GM21526 (cell line): Measurements from ENCODE around the gene PLXNA4.

ENCODE experiments used
- ATAC-seq: cut with Tn5 transposase; IDR thresholded peaks from one replicate; pipeline ENCODE4 v1.9.1; 2021; ENCODE audit warnings: moderate library complexity; ENCODE audit not compliant: unreplicated experiment, low FRiP score

Gene PLXNA4

DNA sequence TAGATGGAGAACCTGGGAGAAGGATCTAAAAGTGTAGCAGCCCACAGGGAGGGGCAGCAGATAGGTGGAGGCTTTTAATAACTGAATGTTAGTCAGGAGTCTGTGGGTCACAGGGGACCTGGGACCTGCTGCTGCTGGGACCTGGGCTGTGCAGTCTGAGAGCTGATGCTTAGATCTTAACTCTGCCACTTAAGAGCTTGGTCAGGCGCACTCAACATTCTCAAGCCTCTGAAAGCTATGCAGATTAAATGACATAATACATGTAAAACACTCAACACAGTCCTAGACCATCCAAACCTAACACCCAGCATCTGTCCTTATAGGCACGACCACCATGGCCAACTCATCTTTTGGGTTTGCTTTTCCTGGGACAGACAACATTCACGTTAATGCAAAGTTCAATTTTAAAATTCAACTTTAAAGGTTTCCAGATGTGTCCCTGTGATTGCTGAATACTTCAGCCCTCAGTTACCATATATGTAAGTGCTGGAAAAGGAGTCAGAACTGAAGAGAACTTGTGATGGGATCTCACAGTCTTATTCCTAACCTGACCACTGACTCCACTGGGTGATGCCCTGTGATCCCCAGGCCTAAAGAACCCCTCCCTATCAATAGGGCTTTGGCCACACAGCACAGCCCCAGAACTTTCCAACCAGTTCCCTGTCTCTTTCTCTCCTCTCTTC lies 321.0 kb downstream of the PLXNA4 start:
- no peak for ATAC-seq

DNA sequence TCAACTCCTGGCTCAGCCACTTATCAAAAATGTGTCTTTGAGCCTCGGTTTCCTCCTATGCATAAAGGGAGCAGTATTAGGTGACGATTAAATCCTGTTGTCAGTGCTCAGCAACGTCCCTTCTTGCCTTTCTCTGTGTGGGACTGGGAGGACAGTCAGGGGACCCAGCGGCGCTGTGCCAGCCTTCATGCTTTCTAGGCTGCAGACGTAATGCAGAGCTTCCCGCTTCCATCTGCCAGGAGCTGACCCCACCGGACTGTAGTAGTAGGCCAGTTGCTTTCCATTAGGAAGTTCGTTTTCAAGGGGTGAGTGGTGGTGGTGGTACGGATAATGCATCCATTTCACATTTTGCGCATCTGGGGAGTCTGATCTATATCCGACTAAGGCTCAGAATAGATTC lies 321.8 kb downstream of the PLXNA4 start:
- ATAC-seq, result no peak

DNA sequence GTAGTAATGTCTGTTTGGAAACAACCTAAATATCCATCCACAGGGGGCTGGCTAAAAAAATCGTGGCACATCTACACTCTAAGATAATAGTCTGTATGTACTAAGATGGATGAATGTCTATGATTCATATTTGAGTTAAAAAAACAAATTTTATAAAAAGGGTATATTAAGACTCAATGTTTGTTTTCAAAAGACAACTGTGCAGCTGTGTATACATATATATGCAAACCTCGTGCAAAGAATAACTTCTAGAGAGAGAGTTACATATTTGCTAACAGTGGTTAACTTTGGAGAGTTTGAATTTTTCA lies 323.5 kb downstream of the PLXNA4 start:
- no peak for ATAC-seq

DNA sequence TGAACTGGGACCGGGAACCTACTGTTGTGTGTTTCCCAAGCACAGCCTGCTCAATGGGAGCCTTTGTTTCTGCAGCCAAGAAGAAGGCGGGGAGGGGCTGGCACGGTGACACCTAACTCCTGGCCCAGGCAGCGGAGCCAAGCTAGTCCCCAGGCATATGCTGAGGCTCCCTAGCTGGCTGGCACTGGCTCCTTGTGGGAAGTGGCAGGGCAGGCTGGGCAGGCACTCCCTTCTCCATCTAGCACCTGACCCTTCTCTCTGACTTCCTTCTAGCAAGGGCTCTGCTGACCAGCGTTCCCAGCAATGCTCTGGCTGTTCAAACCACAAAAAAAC lies 325.0 kb downstream of the PLXNA4 start:
- ATAC-seq, result no peak

DNA sequence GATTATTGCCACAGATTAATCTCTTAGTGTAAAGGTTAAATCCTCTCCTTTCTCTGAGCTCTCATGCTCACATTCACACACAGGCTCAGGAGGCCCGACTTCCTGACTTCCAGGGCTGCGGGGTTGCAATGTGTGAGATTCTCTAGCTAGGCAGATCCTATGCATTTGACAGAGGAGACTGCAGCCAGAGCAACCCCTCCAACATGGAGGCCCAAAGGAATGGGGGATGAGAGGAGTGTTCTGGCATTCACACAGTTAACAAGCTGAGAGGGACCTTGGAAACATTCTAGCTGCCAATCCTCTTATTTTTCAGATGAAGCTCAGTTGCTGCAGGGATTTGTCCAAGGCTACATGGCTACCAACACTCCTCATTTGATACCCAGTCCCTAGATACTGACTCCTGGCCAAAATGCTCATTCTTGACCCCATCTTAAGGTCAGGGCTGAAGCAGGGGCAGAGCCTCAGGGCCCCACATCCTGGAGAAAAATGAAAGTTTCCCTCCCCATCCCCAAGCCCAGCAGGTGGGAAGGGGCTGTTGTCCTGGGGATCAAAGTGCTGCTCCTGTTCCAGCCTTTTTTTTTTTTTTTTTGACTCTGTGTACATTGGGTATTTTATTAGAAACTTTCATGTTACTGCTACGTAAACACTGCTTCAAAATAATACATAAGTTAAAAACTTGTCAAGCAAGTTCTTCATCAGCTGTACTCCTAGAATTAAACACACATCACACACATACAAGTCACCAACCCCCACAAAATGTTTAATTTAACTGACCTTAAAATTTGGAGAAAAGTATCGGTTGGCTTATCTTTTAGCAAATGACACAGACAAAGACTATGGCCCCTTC lies 325.6 kb downstream of the PLXNA4 start:
- no peak for ATAC-seq

DNA sequence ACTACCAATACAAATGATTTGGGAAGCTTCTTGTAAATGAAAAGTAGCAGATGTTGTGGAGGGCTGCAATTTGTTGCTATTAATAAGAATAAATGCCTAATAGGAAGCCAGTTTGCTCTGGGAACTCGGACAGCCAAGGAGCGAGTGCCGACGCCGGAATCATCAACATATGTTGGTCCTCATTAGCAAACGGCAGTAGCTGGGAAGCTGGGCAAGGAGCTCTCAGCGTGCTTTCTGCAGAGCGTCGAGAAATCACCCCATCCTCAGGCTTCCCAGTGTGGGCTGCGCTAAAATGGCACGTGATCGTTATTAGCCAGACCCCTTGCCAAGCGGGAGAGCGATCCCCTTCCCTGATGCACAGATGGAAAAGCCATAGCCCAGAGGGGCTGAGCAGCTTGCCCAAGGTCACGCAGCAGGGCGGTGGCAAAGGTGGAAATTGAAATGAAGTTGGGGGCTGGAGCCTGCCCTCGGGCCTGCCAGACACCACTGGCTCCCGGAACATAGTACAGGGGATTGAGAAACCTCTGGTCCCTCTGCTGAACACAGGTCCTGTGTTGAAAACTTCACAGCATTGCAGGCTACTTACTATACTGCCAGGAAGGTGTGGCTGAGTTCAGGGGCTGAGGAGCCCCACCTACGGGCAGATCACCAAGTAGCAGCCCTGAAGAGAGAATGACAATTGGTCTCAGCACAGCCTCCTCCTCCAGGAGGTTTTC lies 326.9 kb downstream of the PLXNA4 start:
- no peak for ATAC-seq

DNA sequence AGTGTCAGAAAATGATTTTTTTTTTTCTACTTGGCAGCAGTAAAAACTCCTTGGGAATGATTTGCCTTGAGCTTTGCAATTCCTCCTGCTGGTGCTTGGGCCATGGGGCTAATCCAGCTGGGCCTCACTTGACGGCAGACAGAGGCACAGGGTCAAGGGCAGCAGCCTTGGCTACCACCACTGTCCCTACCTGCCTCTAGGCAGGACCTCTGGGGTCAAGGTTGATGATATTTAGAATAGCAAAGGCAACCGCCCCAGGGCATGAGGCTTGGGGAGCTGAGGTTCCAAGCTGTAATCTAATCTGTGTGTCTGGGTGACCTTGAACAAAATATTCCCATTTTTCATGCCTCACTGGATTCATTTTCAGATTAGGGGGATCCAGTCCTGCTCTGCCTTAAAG lies 327.4 kb downstream of the PLXNA4 start:
- ATAC-seq, result no peak

DNA sequence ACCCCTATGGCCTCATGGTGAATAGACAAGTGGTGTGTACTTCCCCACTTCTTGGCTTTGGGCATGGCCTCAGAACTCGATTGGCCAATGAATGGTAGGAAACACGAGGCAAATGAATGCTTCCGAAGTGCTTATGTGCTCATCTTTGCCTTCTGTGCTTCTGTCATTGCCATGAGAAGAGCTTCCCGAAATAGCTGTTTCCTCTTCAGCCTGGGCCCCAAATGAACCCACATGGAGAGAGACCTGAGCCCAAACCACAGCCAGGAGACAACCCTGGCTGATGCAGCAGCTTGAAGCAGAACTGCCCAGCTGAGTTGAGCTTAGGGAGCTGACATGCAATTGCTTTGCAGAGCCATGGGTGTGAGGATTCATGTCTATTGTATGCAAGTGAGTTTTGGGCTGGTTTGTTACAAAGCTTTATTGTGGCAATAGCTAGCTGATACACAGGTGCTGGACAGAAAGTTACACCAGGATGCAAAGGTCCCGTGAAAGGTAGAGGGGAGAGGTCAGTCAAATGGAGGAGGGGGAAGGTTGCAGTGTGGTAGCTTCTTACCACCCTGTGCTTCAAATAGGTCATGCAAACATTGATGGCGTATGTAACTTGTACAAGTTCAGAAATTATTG lies 328.2 kb downstream of the PLXNA4 start:
- ATAC-seq, result no peak

DNA sequence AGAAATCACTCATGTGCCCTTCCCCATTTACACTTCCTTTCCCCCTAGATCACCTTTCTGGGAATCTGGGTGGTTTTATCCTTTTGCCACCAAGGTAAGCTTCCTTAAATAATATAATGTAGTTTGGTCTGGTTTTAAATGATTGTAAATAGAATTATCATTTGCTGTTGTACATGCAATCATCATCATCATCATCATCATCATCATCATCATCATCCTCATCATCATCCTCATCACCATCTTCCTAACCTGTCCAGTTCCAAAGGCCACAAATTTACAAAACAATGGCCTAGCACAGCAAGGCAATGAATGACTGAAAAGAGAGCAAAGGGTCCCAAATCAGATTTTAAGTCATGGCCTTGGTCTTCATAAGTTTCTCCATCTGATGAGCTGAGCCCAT lies 329.7 kb downstream of the PLXNA4 start:
- ATAC-seq, result no peak

DNA sequence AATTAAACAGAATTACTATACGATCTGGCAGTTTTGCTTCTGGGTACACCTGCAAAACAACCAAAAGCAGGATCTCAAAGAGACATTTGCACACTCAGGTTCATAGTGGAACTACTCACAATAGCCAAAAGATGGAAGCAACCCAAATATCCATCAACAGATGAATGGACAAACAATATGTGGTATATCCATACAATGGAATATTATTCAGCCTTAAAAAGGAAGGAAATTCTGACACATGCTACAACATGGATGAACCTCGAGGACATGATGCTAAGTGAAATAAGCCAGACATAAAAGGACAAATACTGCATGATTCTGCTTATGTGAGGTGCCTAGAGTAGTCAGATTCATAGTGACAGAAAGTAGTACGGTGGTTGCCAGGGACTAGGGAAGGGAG lies 330.7 kb downstream of the PLXNA4 start:
- ATAC-seq, result no peak

DNA sequence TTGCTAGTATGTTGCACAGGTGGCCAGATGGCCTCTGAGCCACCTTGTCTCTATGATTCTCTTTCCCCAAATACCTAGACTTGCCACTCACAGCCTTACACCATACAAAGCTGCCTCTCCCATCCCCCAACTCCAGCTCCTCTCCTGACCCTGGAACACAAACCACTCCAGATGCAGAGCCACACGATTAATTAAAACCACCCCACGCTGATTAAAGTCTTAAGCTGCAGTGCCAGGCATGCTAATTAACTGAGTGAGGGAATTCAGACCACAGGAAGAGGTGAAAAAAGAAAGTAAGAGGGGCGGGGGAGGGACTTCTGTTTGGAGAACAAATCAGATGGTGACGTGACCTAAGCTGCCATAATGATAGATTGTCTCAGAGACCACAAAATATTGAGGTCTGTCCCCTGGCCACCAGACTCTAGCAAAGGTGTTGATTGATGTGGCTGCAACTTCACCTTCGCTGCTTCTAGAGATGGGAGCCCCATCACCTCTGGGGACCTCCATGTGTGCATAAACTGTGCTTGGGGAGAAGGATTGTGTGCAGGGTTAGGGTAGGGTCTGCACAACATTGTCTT lies 331.3 kb downstream of the PLXNA4 start:
- no peak for ATAC-seq

DNA sequence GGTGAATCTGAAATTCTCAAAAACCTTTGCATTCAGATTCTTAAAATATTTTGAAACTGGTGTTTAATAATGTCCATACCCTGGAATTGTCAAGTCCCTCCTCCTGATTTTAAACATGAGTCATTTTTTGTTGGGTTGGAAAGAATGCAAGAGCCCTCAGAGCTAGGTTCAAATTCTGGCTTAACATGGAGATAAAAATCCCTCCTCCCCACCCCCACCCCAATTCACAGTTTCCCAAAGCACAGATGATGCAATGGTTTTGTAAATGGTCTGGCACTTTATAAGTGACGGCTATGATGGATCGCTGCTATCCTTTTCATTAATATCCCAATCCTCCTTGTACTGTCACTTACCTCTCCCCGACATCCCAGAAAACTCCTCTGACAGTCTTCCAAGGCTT lies 332.8 kb downstream of the PLXNA4 start:
- no peak for ATAC-seq

DNA sequence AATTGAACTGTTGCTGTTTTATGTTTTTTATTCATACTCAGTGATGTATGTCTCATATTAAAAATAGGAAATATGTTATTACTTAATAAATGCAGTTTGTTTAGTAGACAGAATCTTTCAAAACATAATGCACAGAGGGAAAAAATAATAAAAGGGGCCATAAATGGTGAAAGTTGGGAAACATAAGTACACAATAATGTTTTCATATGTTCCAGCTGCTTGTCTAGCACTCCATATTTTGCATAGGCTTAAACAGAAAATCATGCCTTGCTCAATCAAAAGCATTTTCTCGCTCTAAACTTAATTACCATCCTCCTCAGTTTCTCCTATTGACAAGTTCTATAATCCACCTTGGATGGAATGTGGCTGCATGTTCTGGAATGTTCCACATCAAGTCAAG lies 333.2 kb downstream of the PLXNA4 start:
- no peak for ATAC-seq

DNA sequence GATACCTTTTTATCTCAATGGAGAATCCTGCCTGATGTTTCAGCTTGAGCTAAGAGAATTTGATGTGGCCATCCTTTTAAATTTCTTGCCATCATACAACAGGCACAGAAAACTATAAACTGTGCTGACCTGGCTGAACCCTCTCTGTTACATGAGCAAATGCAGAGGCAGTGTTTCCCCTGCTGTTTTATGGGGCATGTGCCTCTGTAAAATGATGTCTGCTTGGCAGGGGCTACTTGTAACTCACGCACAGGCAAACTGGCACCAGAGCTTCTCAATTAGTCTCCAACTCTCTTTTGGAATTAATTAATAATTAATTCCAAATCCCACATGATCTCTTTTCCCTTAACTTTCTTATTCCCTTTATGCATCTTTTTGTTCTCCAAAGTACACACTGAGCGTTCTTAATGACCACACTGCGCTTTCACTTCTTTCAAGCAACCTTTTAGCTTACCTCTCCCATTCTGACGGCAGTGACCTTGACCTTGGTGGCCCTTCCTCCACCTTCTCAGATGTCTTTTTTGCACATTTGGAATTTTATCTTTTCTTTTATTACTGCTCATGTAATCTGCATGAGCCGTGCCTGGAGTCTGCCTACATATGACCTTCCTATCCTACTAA lies 334.0 kb downstream of the PLXNA4 start:
- no peak for ATAC-seq

DNA sequence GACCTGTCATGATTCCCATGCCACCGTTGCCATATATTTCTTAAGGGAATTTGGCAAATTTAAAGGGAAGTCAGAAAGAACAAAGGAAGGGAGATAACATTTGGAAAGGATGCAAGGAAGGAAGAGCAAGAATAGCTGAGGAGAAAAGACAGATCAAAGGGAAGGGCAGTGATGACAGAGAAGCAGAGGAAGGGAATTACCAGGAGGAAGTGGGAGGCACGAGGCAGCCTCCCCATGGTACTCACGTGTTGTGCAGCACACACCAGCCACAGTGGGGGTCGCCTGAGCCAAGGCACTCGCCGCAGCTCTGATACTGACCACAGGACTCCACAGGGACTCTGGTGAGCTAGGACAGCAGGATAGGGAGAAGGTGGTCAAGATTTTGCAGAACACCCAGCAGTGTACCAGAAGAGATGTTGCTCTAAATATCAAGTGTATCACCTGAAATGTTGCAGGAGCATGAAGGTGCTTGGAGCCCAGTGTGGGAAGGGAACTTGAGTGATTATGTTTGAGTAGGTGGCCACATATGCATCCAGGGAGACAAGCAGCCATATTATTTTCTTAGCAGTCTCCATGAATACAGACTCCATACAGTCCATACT lies 335.3 kb downstream of the PLXNA4 start:
- ATAC-seq, result no peak

DNA sequence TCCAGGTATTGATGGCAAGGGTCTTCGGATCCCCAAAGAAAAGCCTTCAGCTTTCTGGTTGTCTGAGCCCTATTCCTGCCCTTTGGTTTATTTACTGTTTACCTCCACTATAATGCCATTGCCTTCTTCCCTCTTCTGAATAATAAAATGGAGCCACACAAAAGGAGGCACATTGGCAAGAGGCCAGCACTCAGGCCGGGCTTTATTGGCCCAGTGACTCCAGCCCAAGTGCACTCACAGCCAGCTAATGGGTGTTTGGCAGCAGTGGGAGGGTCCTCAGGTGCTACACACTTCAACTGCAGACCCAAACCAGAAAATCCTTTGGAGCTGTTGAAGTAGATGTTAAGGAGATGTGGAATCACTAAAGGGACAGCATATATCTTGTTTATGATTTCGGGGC lies 336.0 kb downstream of the PLXNA4 start:
- no peak for ATAC-seq

DNA sequence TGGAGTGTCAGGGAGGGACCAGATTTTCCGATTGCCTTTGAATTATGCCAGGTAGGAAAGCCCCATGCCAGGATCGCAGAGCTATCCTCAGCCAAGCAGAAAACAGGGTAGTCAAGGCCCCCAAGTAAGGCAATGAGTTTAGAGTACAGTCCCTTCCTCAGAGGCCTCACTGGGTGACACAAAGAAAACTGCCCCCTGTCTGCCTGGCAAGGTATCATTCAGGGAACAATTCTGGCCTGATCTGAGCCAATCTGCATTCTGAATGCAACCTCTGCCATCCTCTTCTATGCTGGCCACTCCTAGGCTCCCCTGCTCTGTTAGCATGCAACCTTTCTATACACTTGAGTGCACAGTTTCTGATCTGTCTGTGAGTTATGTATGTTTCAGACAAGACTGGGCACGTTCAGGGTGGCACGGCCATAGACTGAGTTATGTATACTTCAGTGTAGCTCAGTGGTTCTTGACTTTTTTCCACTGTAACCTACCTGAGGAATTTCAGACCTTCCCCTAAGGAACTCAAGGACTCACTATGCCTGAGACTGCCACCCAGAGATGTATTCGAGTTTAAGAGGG lies 336.8 kb downstream of the PLXNA4 start:
- ATAC-seq, result no peak

DNA sequence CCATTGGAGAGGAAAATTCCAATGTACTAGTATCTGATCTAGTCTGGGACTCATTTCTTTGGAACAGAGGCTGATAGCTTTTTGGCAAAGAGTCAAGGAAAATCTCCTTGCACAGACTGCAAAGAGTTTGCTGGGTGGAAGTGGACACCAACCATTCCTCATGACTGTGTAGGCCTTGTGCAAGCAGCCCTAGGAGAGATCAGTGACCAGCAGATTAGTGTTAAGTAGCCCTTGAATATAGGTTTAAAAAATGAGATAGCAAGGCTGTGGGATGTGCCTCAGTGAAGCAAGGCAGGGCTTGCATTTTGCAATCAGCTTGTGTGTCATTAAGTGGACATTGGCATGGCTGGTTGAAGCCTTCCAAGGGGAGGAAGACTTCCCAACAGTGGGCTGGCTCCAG lies 341.6 kb downstream of the PLXNA4 start:
- ATAC-seq, result no peak

DNA sequence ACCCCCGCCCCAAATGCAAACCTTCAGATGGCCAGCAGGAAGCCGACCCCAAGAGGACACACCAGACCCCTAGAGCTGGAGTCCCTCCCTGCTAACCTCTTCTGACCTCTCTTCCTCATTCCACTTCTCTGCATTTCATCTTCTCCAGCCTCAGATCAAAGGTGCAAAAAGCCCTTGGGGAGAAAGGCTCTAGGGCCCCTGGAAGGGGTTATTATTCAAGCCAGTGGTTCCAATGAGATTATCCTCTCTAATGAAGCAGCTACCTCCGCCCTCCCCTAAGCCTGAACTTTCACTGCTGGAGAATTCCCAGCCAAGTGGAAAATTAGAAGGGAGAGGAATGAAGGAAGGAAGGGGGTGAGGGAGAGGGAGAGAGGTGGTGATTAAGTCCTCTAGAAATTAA lies 343.9 kb downstream of the PLXNA4 start:
- ATAC-seq, result no peak

DNA sequence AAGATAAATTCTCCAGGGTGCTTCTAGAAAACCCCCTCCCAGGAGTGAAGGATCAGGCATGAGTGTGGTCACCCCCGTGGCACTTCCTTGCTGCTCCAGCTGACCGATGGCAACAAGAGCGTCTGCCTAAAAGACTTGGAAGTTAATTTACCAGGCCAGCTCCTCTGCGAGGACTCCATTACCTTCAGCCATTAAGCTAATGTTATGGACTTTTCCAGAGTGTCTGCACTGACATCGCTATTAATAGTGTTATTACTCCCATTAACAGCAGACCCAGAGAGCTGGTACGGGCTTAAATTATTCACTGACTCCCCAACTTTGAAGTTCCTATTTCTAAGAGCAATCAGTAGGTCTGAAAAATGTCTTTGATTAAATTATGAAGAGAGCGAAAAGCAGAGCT lies 345.8 kb downstream of the PLXNA4 start:
- no peak for ATAC-seq
